Chondrocyte (in vitro differentiated cells): ENCODE measurements around the gene PTPRH. TPM values are rescaled to one million over a fixed set of nuclear protein-coding genes. Genes with fewer than 3 reads are reported as not detected.

Experiments
- DNase-seq: peaks from one replicate; pipeline ENCODE4 v3.0.0; 2021; ENCODE audit warnings: mixed read lengths, low spot score
- H3K27ac Mint-ChIP-seq: one replicate; pipeline ENCODE4 v1.8.0; 2021; ENCODE audit warnings: mild to moderate bottlenecking, moderate library complexity, mixed read lengths; ENCODE audit not compliant: unreplicated experiment
- H3K27me3 Mint-ChIP-seq: 2 replicates; pipeline ENCODE4 v1.8.0; 2021; ENCODE audit warnings: low read depth, mixed read lengths
- H3K36me3 Mint-ChIP-seq: 2 replicates; pipeline ENCODE4 v1.8.0; 2021; ENCODE audit warnings: low read depth, mixed read lengths
- H3K4me1 Mint-ChIP-seq: 2 replicates; pipeline ENCODE4 v1.8.0; 2021; ENCODE audit warnings: low read depth, mild to moderate bottlenecking, mixed read lengths
- H3K4me3 Mint-ChIP-seq: one replicate; pipeline ENCODE4 v1.8.0; 2021; ENCODE audit warnings: mild to moderate bottlenecking, moderate library complexity, mixed read lengths; ENCODE audit not compliant: unreplicated experiment
- H3K9me3 Mint-ChIP-seq: 2 replicates; pipeline ENCODE4 v1.8.0; 2021; ENCODE audit warnings: low read depth, mixed read lengths
- total RNA-seq: library from RNA; stranded (reverse); gene quantifications from 3 replicates; pipeline ENCODE4 v1.2.1, GENCODE V29; 2021
- TF ChIP-seq, protein P1 (sequence below): fragments of 200-600 bp; sonication (generic); IDR thresholded peaks from 2 replicates; pipeline ENCODE4 v1.5.0; 2021; ENCODE audit warnings: antibody characterized with exemption, mild to moderate bottlenecking, moderate library complexity

The PTPRH gene
- total RNA-seq, 1 donor from 2014 or later: 0.42 TPM

DNA sequence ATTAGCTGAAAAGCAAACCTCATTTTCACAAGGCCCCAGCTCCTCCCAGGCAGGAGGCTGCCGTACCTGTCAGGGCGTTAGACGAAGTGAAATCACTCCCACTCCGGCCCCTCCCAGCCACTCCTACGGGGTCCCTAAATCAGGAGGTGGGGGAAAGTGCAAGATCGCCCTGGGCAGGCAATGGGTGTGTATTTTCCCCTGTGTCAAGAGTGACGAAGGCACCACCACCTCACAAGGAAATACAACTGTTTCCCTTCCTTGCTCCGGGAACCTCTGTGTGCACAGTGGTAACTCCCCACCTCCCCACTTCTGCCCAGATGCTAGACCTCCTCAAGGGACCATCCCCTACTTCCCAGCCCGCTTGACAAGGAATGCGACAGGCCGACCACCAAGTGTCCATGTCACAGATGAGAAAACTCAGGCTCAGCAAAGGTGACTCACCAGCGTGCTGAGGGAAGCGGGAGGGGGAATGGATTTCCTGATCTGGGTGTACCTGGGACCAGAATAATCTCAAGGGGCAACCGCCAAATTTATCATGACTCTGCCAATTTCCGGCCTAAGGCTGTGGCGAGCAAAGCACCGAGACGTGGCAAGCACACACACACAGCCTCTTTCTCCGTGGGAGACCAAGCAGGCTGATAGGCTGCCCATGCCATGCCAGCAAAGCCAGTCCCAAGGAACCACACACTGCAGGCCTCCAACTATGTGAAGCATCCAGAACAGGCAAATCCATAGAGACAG is 42.2 kb upstream of the PTPRH start:
- no peak overlapping the region for H3K27ac Mint-ChIP-seq

DNA sequence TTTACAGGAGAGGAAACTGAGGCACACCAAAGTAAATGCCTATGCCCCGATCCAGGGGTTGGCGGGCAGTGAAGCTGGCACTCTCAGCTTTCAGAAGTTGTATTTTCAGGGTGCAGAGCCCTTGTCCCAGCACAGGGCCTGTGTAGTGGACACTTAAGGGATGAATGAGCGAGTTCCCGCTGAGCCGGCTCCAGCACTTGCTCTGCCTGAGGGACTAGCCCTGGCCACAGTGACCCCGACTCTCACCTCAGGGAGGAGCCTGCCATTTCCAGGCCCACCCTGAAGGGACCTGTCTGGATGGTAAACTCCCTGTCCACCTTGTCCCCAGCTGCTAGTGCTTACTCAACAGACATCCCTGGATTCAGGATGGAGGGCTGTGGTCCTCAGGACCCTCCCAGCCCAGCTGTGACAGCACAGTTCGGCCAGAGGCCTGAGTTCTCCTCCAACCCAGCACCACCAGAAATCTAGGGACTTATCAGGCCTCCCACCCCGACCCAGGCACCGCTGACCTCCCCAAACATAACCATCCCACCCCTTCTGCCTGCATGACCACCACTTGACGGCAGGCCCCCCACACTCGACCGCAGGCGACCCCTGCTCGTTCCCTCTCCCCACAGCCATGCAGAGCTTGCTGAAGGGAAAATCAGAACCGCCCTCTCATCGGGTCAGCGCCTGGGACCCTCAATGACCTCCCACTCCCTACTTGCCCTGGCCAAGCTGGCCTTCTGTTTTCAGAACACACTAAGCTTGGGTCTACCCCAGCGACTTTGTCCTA is 41.1 kb upstream of the PTPRH start:
- H3K36me3 Mint-ChIP-seq: peaks cover 2% of the 10 kb centered on the region
- TF ChIP-seq, protein P1, sequence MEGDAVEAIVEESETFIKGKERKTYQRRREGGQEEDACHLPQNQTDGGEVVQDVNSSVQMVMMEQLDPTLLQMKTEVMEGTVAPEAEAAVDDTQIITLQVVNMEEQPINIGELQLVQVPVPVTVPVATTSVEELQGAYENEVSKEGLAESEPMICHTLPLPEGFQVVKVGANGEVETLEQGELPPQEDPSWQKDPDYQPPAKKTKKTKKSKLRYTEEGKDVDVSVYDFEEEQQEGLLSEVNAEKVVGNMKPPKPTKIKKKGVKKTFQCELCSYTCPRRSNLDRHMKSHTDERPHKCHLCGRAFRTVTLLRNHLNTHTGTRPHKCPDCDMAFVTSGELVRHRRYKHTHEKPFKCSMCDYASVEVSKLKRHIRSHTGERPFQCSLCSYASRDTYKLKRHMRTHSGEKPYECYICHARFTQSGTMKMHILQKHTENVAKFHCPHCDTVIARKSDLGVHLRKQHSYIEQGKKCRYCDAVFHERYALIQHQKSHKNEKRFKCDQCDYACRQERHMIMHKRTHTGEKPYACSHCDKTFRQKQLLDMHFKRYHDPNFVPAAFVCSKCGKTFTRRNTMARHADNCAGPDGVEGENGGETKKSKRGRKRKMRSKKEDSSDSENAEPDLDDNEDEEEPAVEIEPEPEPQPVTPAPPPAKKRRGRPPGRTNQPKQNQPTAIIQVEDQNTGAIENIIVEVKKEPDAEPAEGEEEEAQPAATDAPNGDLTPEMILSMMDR: no peak
- peaks cover 31% of the 10 kb centered on the region for H3K4me1 Mint-ChIP-seq
- no peaks in the 10 kb centered on the region for H3K9me3 Mint-ChIP-seq
- no peaks in the 10 kb centered on the region for H3K27me3 Mint-ChIP-seq
- no peak for DNase-seq
- no peak overlapping the region for H3K4me3 Mint-ChIP-seq
- H3K27ac Mint-ChIP-seq: no peak overlapping the region

More for the DNA sequence above, 42.2 kb upstream of the PTPRH start:
- Mint-ChIP-seq H3K27me3 (no peaks in the 10 kb centered on the region), H3K4me1 (peaks cover 42% of the 10 kb centered on the region), H3K4me3 (no peak overlapping the region), H3K9me3 (no peaks in the 10 kb centered on the region), H3K36me3 (no peaks in the 10 kb centered on the region)
- no peak for DNase-seq
- TF ChIP-seq, protein P1: no peak

DNA sequence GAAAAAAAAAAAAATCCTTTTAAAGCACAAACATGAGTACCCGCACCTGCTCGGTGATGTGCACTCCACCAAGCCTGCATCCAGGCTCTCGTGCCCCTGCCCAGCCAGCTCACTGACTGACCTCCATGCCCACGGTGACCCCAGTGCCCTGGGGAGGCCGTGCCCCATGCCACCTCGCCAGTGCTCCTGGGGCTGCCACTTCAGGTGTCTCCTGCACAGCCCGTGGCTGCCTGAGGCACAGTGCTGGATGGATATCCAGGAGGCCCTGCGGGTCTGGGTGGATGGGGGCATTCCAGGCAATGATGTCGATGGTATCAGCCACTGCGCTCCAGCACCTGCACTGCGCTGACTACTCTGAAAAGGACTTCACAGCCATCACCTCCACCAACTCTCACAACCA is 40.5 kb upstream of the PTPRH start:
- Mint-ChIP-seq H3K9me3 (no peaks in the 10 kb centered on the region), H3K4me3 (no peak overlapping the region), H3K27me3 (no peaks in the 10 kb centered on the region), H3K36me3 (peaks cover 2% of the 10 kb centered on the region), H3K4me1 (peaks cover 26% of the 10 kb centered on the region), H3K27ac (no peak overlapping the region)
- DNase-seq: peak; percentile 85
- TF ChIP-seq, protein P1: no peak

DNA sequence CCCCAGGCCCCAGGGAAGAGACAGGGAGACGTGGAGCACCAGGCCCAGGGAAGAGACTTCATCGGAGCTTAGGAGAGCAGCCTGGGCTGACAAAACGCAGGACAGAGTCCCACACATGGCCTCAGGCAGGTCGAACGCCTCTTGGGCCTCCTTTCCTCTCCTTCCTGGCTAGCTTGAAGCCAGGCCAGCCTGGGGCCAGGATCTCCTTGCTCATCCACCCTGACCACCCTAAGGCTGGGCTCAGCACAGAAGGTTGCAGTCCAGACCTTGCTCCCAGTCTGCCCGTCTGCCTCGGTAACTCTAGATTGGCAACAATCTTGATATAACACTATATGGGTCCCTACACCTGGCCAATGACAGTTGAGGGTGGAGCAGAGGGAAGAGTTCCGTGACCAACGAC is 39.4 kb upstream of the PTPRH start:
- no peaks in the 10 kb centered on the region for H3K9me3 Mint-ChIP-seq
- no peaks in the 10 kb centered on the region for H3K27me3 Mint-ChIP-seq
- TF ChIP-seq, protein P1: no peak
- peaks cover 20% of the 10 kb centered on the region for H3K4me1 Mint-ChIP-seq
- H3K4me3 Mint-ChIP-seq: no peak overlapping the region
- peak overlapping the region; percentile 33 for H3K27ac Mint-ChIP-seq
- H3K36me3 Mint-ChIP-seq: peaks cover 5% of the 10 kb centered on the region
- no peak for DNase-seq

DNA sequence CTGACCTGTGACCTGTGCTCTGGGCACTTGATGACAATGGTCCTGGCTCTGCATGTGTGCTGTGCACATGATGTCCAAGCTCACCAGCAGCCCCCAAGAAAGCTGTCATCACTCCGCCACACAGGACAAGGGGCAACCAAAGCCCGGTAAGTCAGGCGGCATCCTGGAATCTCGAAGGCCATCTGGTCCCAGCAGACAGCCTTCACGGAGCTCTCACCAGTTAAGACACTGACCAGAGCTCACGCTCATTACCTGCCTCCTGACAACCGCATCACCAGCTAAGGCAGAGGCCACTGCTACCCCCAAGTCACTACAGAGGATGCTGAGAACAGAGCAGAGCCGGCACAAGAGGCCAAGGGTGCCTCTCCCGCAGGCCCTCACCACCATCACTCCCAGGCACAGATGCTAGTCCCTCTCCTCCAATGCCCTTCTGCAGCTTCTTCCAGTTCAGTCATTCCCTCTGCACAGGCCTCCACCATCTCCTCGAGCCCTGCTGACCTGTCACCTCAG is 38.9 kb upstream of the PTPRH start:
- Mint-ChIP-seq H3K4me3 (no peak overlapping the region), H3K27ac (peak overlapping the region; percentile 36), H3K27me3 (no peaks in the 10 kb centered on the region), H3K36me3 (peaks cover 5% of the 10 kb centered on the region), H3K9me3 (no peaks in the 10 kb centered on the region), H3K4me1 (peaks cover 20% of the 10 kb centered on the region)
- TF ChIP-seq, protein P1: no peak
- DNase-seq: no peak
